GM21360 (cell line): ENCODE data around the gene FRG2.
"Not testable (repeated sequence)": the region's sequence is repeated elsewhere in the genome, so short reads cannot be mapped to it uniquely, and the experiment has no call there.

Experiments
- ATAC-seq: cut with Tn5 transposase; IDR thresholded peaks from one replicate; pipeline ENCODE4 v1.9.1; 2021; ENCODE audit warnings: mild to moderate bottlenecking, moderate library complexity; ENCODE audit not compliant: unreplicated experiment

The FRG2 gene

DNA sequence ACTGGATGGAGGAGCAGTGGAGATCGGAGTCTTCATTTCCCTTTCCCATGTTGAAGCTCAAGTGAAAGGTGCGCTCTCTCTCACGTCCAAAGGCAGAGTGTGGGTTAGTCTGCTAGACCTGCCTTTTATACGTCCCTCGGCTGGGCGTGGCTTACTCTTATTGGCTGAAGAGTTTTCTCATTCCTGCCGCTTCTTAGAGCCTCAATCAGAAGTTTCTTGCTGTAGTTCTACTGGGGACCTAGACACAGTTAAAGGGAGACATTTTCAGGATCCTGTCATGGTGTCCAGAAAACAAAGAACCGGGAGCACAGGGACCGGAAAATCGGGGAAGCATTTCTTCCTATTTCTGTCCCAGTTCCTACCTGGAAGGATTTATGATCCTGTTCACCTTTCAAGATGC lies at the start of gene FRG2:
TSS of gene FRG2 (minus strand) at position 101 of the 400 bp plus-strand sequence. CDS start at position 49, 52 bp downstream.
- ATAC-seq = not testable (repeated sequence)

DNA sequence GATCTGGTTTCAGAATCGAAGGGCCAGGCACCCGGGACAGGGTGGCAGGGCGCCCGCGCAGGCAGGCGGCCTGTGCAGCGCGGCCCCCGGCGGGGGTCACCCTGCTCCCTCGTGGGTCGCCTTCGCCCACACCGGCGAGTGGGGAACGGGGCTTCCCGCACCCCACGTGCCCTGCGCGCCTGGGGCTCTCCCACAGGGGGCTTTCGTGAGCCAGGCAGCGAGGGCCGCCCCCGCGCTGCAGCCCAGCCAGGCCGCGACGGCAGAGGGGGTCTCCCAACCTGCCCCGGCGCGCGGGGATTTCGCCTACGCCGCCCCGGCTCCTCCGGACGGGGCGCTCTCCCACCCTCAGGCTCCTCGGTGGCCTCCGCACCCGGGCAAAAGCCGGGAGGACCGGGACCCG lies 41.3 kb upstream of the FRG2 start:
- not testable (repeated sequence) for ATAC-seq

DNA sequence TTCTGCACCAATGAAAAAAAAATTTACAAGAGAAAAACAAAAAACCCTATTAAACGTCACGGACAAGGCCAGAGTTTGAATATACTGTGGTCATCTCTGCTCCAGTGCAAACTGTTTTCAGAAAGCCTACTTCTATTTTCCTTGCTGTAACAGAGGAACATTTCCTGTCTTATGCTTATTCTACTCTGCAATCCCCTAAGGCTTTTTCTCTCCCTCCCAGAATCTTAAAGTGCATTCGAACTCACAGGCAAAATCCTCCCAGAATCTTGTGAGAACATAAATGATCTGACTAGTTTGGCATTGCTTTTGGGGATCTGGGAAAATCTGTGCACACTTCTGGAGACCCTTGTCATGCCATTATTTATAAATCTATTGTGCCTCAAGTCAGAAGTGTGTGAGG lies 37.7 kb upstream of the FRG2 start:
- not testable (repeated sequence) for ATAC-seq

DNA sequence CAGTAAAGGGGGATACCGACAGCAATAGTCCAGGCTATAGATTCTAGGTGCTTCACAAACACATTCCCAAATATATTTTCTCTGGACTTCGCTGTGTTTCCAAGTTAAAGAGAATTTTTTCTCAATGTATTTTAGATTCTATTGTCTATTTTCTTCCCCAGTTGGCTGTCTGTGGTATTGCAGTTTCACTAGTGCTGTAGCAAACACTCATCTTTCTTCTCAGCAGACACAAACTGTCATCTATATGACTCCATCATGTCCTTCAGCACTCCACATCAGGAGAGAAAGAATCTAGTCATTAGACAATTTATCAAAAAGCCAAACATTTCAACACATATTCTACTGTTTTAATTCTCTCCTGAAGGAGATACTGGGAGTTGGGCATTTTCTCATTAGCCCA lies 37.3 kb upstream of the FRG2 start, which contains the start of gene DBET:
TSS of gene DBET (plus strand) at position 161 of the 400 bp plus-strand sequence.
- not testable (repeated sequence) for ATAC-seq

DNA sequence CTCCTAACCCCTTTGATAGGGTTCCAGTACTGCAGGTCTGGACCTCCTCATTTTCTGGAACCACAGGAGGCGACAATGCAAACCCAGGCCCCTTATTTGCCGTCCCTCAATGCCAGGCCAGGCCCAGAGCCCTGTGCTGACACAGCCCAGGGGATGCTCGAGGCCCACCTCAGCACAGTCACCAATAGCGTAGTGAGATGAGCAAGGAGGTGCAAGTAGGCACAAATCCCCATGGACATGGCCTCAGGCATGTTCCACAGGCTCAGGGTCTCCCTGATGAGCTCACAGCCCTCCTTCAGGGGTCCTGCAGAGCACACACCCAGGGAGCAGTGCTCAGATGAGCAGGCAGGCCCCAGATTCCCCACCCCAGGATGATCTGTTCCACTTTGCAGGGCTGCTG lies 31.9 kb upstream of the FRG2 start:
- ATAC-seq = not testable (repeated sequence)

DNA sequence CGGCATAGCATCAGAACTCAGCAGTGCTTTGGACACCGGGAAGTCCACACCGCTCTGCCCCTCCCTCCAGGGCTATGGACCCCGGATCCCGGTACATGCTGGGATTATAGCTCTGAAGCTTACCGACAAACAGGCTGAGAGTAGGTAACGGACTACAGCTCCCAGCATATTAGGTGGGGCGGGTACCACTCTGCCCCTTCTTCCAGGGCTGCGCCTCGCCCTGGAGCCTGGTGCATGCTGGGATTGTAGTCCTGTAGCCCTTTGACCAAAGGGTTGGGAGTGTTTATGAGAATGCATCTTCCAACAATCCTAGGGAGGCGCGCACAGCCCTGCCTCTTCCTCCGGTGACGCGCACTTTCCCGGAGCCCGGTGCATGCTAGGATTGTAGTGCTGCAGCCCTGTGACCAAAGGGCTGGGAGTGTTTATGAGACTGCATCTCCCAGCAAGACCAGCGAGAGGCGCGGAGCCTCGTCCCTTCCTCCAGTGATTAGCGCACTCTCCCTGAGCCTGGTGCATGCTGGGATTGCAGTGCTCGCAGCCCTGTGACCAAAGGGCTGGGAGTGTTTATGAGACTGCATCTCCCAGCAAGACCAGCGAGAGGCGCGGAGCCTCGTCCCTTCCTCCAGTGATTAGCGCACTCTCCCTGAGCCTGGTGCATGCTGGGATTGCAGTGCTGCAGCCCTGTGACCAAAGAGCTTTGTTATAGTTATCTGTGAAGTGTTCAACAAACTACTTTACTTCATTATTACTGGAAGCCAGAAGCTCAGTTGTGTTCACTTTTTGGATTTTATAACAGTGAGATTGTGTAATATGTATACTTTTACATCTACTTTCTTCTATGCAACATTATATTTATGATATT lies 22.6 kb upstream of the FRG2 start:
- not testable (repeated sequence) for ATAC-seq

DNA sequence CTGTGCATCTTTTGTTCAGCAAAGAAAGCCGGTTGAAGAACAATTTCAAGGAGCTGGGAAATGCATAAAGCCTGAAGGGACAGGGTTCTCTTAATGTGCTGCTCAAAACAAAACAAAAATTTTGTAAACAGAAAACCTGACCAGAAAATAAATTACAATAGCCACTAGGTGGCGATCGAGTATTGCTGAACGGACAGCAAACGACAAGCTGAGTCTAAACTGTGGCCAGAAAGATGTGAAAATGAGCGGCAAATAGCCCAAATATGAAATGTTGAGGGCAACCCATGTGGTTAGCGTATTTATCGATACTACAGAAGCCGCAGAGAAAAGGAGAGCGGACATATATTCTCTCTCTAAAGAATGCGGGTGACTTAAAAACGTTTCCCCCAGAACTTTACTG lies 20.6 kb upstream of the FRG2 start:
- not testable (repeated sequence) for ATAC-seq

DNA sequence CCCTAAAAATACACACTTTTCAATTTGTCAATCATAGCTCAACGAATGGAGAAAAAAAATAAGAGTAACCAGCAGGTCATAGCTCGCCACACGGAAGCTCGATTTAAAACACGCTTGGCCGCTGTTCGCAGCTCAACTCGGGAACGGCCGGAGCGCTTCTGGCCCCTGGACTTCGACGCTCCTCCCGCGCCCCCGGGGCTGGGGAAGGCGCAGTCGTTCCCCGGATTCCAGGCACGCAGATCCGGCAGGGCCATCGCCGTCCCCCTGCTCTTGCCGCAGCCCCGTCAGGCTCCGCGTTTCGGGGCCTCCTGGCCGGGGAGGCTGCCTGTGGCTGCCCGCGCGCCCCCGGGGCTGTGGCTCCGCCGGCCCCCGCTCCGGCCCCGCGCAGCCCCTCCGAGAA lies 13.8 kb upstream of the FRG2 start:
- not testable (repeated sequence) for ATAC-seq

DNA sequence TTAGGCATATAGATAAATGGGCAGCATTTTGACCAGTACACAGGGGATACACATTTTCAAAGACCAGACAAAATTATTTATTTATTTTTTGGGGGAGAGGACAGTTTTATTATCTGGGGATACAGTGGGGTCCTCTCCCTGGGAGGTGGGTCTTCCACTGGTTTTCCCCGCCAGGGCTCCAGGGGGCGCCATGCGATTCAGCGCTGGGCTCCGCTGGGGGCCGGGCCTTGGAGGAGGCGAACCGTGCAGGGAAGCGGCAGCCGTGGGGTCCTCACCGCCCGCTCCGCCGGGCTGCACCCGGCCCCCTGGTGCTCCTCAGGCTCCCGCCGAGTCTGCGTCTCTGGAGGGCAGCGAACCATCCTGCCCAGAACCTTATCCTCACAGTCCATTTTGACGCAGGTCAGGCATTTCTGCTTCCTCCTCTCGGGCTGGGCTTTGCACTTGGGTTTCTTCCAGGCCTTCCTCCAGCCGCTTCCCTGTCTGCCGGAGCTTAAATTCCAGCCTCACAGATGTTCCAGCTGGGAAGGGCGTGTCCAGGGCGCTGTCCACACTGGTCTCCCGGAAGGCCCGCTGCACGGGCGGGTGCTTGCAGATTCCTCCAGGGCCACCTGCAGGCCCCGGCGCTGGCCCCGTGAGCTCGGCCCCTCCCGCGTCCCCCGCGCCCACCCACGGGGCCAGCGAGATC lies 10.8 kb upstream of the FRG2 start:
- not testable (repeated sequence) for ATAC-seq

DNA sequence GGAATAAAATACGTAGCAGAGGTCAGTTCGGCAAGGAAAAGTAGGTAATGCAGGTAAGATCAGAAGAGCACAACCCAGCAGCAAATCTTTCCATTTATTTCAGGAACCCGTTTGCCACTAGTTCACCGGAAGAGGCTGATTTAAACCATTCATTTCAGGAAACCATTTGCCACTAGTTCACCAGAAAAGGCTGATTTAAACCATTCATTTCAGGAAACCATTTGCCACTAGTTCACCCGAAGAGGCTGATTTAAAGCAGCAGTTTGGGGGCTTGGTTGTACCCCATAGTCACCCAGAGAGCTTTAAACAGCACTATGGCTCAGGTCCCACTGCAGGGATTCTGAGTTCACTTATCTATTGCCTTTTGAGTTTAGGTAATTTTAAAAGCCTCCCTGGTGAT lies 4.2 kb upstream of the FRG2 start:
- ATAC-seq = not testable (repeated sequence)

DNA sequence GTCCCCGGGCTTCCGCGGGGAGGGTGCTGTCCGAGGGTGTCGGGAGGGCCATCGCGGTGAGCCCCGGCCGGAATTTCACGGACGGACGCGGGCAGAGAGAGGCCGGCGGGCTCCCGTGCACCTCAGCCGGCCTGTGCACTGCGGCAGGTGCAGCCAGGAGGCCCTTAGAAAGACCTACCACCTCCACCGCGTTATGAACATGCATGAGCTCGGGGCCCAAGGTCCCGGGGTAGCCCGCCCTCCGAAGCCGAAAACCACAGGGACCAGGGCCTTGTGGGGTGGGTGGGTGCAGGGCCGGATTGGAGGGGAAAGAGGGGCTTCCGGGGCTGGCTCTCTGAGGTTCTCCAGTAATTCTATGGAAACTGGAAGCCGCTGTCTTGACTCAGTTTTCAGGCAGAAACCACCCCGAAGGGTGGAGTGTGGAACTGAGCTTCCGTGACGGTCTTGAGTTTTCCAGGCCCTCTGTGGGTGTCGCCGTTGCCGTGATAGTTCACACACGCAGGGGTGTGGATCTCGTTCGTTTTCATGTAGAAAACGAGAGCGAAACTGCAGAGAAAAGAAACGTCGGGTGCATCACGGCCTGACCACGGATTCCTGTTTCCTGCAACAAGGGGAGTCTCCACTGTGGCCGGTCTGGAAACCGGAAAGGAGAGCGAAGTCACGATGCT lies 4.3 kb downstream of the FRG2 start:
- ATAC-seq = peak; percentile 52

DNA sequence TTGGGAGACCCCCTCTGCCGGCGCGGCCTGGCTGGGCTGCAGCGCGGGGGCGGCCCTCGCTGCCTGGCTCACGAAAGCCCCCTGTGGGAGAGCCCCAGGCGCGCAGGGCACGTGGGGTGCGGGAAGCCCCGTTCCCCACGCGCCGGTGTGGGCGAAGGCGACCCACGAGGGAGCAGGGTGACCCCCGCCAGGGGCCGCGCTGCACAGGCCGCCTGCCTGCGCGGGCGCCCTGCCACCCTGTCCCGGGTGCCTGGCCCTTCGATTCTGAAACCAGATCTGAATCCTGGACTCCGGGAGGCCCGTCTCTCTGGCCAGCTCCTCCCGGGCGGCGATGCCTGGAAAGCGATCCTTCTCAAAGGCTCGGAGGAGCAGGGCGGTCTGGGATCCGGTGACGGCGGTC lies 5.1 kb downstream of the FRG2 start:
- not testable (repeated sequence) for ATAC-seq

DNA sequence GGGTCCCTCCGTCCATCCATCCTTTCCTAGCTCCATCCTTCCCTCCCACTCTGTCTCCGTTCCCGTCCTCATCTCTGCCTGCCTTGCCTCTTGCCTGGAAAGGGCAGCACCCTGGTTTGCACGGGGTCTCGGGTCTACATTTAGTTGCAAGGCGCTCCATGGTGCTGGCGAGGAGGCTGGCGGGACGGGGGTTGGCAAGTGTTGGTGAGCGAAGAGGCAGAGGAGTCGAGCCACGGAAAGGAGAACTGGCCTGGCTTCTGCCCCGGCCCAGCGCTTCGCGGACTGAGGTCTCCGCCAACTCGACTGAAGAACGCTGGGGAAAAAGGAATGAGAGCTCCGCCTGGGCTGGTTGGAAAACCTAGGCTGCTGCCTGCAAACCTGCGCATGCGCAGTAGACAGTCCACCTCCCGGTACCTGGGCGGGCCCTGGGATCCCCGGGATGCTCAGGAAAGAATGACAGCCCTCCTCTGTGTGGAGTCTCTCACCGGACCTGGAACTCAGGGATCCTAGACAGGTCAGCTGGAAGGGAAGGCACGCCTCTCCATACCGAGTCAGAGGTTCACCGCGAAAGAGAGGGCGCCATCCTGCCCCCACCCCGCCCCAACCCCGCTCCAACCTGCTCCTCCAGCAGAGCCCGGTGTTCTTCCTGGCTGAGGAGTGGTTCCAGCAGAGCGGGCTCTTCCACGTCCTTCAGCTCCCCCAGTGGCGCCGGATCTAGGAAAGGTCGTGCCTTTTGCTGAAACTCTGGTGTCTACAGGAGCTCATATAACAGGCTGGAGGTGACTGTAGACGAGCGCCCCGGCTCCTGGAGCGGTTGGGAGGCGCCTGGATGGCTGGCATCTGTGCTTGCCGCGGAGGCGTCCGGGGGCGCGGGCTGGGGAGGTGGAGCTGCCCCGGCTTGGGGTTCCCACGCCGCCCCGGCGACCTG lies 6.0 kb downstream of the FRG2 start:
- no peak for ATAC-seq

DNA sequence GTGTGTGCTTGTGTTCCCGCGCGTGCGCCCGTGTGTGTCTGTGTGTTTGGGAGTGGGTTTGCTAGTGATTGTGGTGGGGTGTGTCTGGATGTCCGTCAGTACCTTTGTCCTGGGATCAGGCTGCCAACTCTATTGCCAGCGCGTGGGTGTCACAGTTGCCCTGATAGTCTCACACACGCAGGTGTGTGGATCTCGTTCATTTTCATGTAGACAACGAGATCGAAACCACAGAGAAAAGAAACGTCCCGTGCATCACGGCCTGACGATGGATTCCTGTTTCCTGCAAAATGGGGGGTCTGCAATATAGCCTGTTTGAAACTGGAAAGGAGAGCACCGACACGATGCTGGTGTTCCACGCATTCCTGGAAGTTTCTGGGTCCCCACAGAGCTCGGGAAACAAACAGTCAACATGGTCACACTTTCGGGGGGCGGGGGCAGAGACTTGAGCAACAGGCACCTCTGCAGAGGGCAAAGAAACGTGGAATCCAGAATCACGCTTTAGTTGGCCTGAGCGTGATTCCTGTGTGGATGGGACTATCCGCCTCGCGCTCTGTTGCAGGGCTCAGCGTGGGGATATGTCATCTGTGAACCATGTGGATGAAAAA lies 7.1 kb downstream of the FRG2 start:
- ATAC-seq = not testable (repeated sequence)

DNA sequence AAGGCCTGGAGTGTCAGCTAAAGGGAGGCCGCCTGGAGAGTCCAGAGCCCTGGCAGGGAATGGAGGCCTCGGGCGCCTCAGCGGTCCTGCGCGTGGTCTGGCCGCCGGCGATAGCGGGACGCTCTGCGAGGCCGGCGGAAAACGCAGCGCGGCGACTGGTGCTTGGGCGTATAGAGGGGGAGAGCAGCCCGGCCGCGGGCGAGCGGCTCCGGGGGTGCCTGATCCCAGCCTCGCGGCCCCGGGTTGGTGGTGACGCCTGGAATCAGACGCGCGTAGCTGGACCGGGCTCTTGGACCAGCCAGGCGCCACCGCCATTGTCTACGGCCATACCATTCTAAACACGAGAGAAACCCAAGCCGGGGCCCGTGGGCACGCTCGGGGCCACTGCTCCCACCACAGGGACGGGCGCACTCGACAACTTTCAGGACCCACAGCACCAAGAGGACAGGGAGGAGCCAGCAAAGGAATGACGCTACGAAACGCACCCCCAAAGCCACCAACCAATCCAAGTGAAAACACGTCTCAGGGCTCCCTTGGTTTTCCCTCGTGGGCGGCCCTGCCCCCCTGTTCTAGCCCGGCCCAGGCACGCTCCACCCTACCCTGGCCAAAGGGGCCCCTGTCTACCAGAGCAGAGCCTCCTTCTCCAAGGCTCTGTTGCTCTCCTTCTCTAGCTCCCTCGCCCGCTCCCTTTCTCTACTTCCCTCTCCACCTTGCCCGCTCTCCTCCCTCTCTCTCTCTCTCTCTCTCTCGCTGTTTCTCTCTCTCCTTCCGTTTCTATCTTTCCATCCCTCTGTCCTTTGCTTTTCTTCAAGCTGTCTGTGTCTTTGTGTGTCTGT lies 7.8 kb downstream of the FRG2 start:
- no peak for ATAC-seq

DNA sequence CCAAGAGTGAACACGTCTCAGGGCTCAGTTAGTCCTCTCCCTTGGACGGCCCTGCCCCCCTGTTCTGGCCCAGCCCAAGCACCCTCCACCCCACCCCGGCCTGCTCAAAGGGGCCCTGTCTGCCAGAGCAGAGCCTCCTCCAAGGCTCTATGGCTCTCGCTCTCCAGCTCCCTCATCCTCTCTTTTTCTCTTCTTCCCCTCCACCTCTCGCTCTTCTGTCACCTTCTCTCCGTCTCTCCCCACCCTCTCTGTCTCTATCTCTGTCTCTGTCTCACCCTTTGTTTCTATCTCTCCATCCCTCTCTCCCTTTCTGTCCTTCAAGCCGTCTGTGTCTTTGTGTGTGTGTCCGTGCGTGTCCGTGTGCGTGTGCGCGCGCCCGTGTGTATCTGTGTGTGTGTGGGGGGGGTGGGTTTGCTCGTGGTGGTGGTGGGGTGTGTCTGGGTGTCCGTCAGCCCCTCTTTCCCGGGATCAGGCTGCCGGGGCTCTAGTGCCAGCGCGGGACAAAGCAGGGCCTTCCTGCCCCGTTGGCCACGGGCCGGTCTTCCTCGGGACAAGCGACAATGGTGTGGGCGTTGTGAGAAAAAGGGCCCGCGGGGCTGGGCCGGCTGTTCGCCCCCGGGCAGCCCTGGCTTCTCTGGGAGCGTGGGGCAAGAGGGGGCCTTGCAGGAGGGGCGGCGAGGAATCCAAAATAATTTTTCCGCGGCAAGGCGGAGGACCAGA lies 8.7 kb downstream of the FRG2 start:
- ATAC-seq = no peak

DNA sequence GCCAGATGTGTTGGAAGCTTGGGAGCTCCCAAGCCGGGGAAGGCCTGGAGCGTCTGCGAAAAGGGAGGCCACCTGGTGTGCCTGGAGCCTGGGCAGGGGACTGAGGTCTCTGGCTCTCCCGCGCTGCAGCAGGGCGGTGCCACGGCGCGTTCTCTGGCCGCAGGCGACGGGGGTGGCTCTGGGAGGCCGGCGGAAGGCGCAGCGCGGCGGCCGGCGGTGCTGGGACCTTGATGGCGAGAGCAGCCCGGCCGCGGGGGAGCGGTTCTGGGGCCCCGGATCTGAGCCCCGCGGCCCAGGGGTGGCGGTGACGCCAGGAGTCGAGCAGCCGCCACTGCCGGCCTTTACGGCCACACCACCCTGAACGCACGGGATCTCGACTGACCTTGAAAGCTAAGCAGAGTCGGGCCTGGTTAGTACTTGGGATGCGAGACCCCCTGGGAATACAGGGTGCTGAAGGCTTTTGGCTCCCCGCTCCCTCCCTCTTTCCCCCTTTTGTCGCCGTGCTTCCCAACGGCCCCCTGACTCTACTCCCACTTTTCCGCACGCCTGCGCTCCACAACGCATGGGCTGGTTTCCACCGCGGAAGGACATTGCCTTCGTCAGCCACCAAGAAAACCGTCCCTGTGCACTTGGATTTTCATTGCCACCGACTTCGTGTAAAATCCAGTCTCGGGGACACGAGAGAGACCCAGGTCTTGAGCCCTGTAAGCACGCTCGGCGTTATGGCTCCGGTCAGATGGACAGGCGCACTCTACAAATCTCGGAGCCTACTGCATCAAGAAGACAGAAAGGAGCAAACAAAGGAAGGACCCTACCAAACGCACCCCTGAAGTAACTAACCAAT lies 9.5 kb downstream of the FRG2 start:
- ATAC-seq = no peak
